ENCODE measurements around the gene VAC14.

GRCh38 chr16:70777973-70778406, 23.0 kb downstream of the VAC14 start:
- no peak for TF ChIP-seq CTCF (IDR thresholded peaks at IDR 0.05)
- no peak for TF ChIP-seq POLR2A (IDR thresholded peaks at IDR 0.05)

All from Peyer's patch (tissue), 4 donors.